SK-N-SH treated with all-trans-retinoic acid at 6 μM for 48 hours (cell line): ENCODE data around the gene PLA2G4C.

ENCODE experiments used
- ATAC-seq: fragments of 200-7000 bp; cut with Tn5 transposase; 3 replicates; pipeline ENCODE4 v1.9.1; 2020; ENCODE audit warnings: mild to moderate bottlenecking, moderate library complexity
- BACH2 ChIP-seq: fragments of 250-450 bp; sonication (Bioruptor Pico); IDR thresholded peaks from 2 replicates; pipeline ENCODE4 v1.9.0; 2021; ENCODE audit warnings: mild to moderate bottlenecking, borderline replicate concordance
- CSRNP3 ChIP-seq: fragments of 250-450 bp; sonication (Bioruptor Pico); IDR thresholded peaks from 2 replicates; pipeline ENCODE4 v1.5.1; 2021; ENCODE audit warnings: mild to moderate bottlenecking, moderate library complexity
- ESRRG ChIP-seq: fragments of 250-450 bp; sonication (Bioruptor Pico); IDR thresholded peaks from 2 replicates; pipeline ENCODE4 v1.6.1; 2021; ENCODE audit warnings: mild to moderate bottlenecking
- GLIS3 ChIP-seq: fragments of 250-450 bp; sonication (Bioruptor Pico); IDR thresholded peaks from 2 replicates; pipeline ENCODE4 v1.5.0; 2020; ENCODE audit warnings: mild to moderate bottlenecking, moderate library complexity
- OSR1 ChIP-seq: fragments of 250-450 bp; sonication (Bioruptor Pico); IDR thresholded peaks from 2 replicates; pipeline ENCODE4 v1.8.0; 2022; ENCODE audit warnings: moderate library complexity, mild to moderate bottlenecking, inconsistent platforms
- PATZ1 ChIP-seq: fragments of 250-450 bp; sonication (Bioruptor Pico); IDR thresholded peaks from 2 replicates; pipeline ENCODE4 v1.8.0; 2020; ENCODE audit warnings: mild to moderate bottlenecking, moderate library complexity, borderline replicate concordance
- POU6F1 ChIP-seq: fragments of 250-450 bp; sonication (Bioruptor Pico); IDR thresholded peaks from 2 replicates; pipeline ENCODE4 v1.8.0; 2021; ENCODE audit warnings: low read depth, mild to moderate bottlenecking, moderate library complexity, borderline replicate concordance
- PPARA ChIP-seq: fragments of 250-450 bp; sonication (Bioruptor Pico); IDR thresholded peaks from 2 replicates; pipeline ENCODE4 v1.5.0; 2020; ENCODE audit warnings: mild to moderate bottlenecking, borderline replicate concordance
- RARB ChIP-seq: fragments of 250-450 bp; sonication (Bioruptor Pico); IDR thresholded peaks from 2 replicates; pipeline ENCODE4 v1.8.0; 2021; ENCODE audit warnings: mild to moderate bottlenecking, moderate library complexity
- SNAI2 ChIP-seq: fragments of 250-450 bp; sonication (Bioruptor Pico); IDR thresholded peaks from 2 replicates; pipeline ENCODE4 v1.5.0; 2020; ENCODE audit warnings: mild to moderate bottlenecking, moderate library complexity
- TCF4 ChIP-seq: fragments of 250-450 bp; sonication (Bioruptor Pico); IDR thresholded peaks from 2 replicates; pipeline ENCODE4 v1.8.0; 2021; ENCODE audit warnings: mild to moderate bottlenecking, moderate library complexity, borderline replicate concordance
- TOX ChIP-seq: fragments of 250-450 bp; sonication (Bioruptor Pico); IDR thresholded peaks from 2 replicates; pipeline ENCODE4 v1.8.0; 2021; ENCODE audit warnings: mild to moderate bottlenecking, moderate library complexity, borderline replicate concordance
- TSHZ2 ChIP-seq: fragments of 250-450 bp; sonication (Bioruptor Pico); IDR thresholded peaks from 2 replicates; pipeline ENCODE4 v1.5.0; 2020; ENCODE audit warnings: mild to moderate bottlenecking, moderate library complexity
- ZC3H10 ChIP-seq: fragments of 250-450 bp; sonication (Bioruptor Pico); IDR thresholded peaks from 2 replicates; pipeline ENCODE4 v1.5.1; 2021; ENCODE audit warnings: mild to moderate bottlenecking, moderate library complexity
- ZFP3 ChIP-seq: fragments of 250-450 bp; sonication (Bioruptor Pico); IDR thresholded peaks from 2 replicates; pipeline ENCODE4 v1.5.0; 2020; ENCODE audit warnings: mild to moderate bottlenecking, moderate library complexity
- ZFP30 ChIP-seq: fragments of 450-650 bp; formaldehyde crosslinking; IDR thresholded peaks from 2 replicates; pipeline ENCODE4 v1.5.0; 2022; ENCODE audit warnings: mild to moderate bottlenecking, moderate library complexity
- ZNF565 ChIP-seq: fragments of 450-650 bp; formaldehyde crosslinking; conservative IDR thresholded peaks from 2 replicates; pipeline ENCODE4 v1.5.0; 2020; ENCODE audit warnings: low read depth, mild to moderate bottlenecking, moderate library complexity
- ZNF70 ChIP-seq: fragments of 450-650 bp; formaldehyde crosslinking; IDR thresholded peaks from 2 replicates; pipeline ENCODE4 v1.5.0; 2020; ENCODE audit warnings: mild to moderate bottlenecking, moderate library complexity
- ZNF8 ChIP-seq: fragments of 450-650 bp; formaldehyde crosslinking; IDR thresholded peaks from 2 replicates; pipeline ENCODE4 v1.5.0; 2020; ENCODE audit warnings: mild to moderate bottlenecking, moderate library complexity
- TF ChIP-seq, protein P1 (sequence below): fragments of 250-450 bp; sonication (Bioruptor Pico); IDR thresholded peaks from 2 replicates; pipeline ENCODE4 v1.5.1; 2020; ENCODE audit warnings: low read depth, mild to moderate bottlenecking, moderate library complexity

Gene PLA2G4C

GRCh38 chr19:48029431-48029830, 81.2 kb downstream of the PLA2G4C start:
- TF ChIP-seq ZFP30 = no peak
- no peak for TF ChIP-seq SNAI2 (CRISPR knock-in tag)
- TF ChIP-seq ZNF8 (CRISPR knock-in tag) = no peak
- TF ChIP-seq PPARA = no peak
- TF ChIP-seq ESRRG = no peak
- TF ChIP-seq GLIS3 (CRISPR knock-in tag) = no peak
- no peak for TF ChIP-seq RARB
- no peak for TF ChIP-seq POU6F1
- no peak for TF ChIP-seq CSRNP3 (CRISPR knock-in tag)
- TF ChIP-seq TOX (CRISPR knock-in tag) = no peak
- no peak for TF ChIP-seq OSR1 (CRISPR knock-in tag)
- no peak for ATAC-seq

- ATAC-seq = no peak
- TF ChIP-seq ZNF8 (CRISPR knock-in tag) = no peak
- TF ChIP-seq GLIS3 (CRISPR knock-in tag) = no peak
- no peak for TF ChIP-seq OSR1 (CRISPR knock-in tag)
- TF ChIP-seq TCF4 = no peak
- TF ChIP-seq ZNF70 (CRISPR knock-in tag) = no peak
- no peak for TF ChIP-seq ZC3H10 (CRISPR knock-in tag)
- TF ChIP-seq, protein P1, sequence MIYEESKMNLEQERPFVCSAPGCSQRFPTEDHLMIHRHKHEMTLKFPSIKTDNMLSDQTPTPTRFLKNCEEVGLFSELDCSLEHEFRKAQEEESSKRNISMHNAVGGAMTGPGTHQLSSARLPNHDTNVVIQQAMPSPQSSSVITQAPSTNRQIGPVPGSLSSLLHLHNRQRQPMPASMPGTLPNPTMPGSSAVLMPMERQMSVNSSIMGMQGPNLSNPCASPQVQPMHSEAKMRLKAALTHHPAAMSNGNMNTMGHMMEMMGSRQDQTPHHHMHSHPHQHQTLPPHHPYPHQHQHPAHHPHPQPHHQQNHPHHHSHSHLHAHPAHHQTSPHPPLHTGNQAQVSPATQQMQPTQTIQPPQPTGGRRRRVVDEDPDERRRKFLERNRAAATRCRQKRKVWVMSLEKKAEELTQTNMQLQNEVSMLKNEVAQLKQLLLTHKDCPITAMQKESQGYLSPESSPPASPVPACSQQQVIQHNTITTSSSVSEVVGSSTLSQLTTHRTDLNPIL (CRISPR knock-in tag) = no peak
- TF ChIP-seq ZNF565 = no peak
- TF ChIP-seq ZFP3 (CRISPR knock-in tag) = no peak
- TF ChIP-seq SNAI2 (CRISPR knock-in tag) = no peak
- TF ChIP-seq PATZ1 (CRISPR knock-in tag) = no peak
- no peak for TF ChIP-seq RARB
- TF ChIP-seq, all 23 proteins: peak for 0
Observed at GRCh38 chr19:48025480-48025879, 85.1 kb downstream of the PLA2G4C start.

DNA sequence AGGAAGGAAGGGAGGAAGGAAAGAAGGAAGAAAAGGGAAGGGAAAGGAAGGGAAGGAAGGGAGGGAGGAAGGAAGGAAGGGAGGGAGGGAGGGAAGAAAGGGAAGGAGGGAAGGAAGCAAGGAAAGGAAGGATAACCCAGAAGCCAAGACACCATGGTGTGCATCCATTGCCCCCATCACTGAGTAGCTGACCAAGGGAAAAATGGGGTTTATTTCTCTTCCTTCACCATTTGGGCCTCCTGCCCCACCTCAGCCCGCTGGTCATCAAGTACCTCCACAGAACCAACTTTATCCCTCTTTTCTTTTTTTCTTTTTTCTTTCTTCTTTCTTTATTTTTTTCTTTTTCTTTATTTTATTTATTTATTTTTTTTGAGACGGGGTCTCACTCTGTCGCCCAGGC, 87.1 kb downstream of the PLA2G4C start:
- no peak for ATAC-seq
- TF ChIP-seq BACH2 (CRISPR knock-in tag) = no peak
- TF ChIP-seq CSRNP3 (CRISPR knock-in tag) = no peak
- TF ChIP-seq PPARA = no peak
- TF ChIP-seq TOX (CRISPR knock-in tag) = no peak
- TF ChIP-seq RARB = no peak
- no peak for TF ChIP-seq ZNF565

GRCh38 chr19:48023011-48023410, 87.6 kb downstream of the PLA2G4C start:
- TF ChIP-seq TOX (CRISPR knock-in tag) (no peak), TSHZ2 (CRISPR knock-in tag) (no peak), ZFP3 (CRISPR knock-in tag) (no peak)
- TF ChIP-seq, all 23 proteins: peak for 0
- no peak for ATAC-seq
